GM21723 (cell line): ENCODE data around the gene NLRC3.
"Not testable (repeated sequence)": the region's sequence is repeated elsewhere in the genome, so short reads cannot be mapped to it uniquely, and the experiment has no call there.

Experiments
- ATAC-seq: cut with Tn5 transposase; IDR thresholded peaks from one replicate; pipeline ENCODE4 v1.9.1; 2021; ENCODE audit warnings: mild to moderate bottlenecking, moderate library complexity; ENCODE audit not compliant: unreplicated experiment

Gene NLRC3

DNA sequence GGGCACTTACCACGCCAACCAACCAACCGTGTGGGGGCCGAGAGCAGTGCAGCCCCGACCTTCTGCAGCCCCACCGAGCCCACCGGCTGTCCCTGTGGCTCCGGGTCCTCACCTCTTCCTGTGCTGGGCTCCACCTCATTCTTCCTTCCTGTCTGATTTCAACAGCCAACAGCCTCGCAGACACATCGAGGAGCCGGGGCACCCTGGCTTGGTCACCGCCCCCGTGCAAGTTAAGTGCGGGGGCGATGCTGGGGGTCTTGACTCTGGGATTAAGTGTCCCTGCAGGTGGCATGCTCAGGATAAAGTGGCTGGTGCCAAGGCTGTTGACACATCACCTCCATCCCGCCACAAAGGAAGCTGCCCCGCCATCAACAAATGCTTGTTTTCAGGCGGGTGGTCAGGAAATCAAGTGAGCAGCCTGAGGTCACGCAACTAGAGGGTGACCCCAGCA, at the start of gene NLRC3:
NLRC3 (minus strand) TSS at position 102 of the 451 bp plus-strand sequence. CDS start 12,367 bp downstream, outside the sequence.
- ATAC-seq: peak; percentile 28

GRCh38 chr16:3625911-3626732, 48.9 kb upstream of the NLRC3 start:
- peak; percentile 56 for ATAC-seq

DNA sequence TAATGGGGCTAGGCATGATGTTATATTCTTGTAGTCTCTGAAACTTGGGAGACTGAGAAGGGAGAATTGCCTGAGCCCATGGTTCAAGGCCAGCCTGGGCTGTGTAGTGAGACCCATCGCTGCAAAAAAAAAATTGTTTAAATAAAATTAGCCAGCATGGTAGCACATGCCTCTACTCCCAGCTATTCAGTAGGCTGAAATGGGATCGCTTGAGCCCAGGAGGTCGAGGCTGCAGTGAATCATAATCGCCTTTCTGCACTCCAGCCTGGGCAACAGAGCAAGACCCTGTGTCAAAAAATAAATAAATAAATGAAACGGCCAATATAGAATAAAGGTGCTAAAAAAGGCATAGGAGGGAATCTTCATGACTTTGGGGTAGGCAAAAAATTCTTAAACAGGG, 48.1 kb upstream of the NLRC3 start:
- ATAC-seq: no peak

DNA sequence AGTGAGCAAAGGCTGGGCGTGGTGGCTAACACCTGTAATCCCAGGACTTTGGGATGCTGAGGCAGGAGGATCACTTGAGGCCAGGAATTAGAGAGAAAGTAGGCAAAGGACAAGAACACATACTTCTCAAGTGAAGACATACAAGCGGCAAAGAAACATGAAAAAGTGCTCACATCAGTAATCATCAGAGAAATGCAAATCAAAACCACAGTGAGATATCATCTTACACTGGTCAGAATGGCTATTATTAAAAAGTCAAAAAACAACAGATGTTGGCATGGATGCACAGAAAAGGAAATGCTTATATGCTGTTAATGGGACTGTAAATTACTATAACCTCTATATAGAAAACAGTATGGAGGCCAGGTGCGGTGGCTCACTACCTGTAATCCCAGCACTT, 46.4 kb upstream of the NLRC3 start:
- ATAC-seq: no peak

GRCh38 chr16:3618769-3619141, 41.6 kb upstream of the NLRC3 start:
- ATAC-seq: no peak

GRCh38 chr16:3612510-3613466, 35.6 kb upstream of the NLRC3 start:
- ATAC-seq: no peak

DNA sequence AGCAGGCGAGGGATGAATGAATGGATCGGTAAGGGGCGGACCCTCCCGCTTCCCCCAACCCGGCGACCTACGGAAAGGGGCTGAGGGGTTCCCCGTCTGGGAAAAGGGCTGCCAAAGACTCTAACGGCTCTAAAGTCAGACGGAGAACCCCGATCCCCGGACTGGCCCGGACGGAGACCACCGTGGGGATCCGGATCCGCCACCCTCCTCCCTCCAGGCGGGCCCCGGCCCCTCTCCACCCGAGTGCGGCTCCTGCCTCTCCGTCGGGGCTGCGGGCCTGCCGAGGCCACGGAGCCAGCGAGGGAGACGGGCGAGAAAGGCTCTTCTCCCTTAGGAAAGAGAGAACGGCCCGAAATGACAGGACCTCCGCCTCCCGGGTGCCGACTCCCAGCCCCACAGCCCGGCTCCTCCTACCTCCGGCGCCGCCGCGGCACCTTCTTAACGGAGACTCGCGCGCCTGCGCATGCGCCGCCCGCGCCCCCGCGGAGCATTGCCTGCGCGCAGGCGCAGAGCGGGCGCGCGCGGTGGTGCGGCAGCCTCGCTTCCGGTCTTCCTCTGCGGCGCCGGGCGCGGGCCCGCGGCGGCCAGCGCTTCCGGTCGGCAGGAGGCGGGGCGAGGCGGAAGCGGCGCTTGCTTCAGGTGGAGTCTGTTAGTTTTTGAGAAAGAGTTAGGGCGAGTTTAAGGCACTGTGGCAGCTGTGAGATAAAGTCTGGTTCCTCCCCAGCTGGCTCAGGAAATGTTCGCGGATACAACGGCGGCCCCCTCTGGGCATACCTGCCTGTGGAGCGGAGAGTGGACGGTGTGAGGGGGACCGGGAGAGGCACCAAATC, 34.2 kb upstream of the NLRC3 start, which contains the start of gene SLX4:
SLX4 (minus strand) TSS at position 461 of the 830 bp plus-strand sequence. CDS start 2,642 bp downstream, outside the sequence.
- peak; percentile 72 for ATAC-seq

DNA sequence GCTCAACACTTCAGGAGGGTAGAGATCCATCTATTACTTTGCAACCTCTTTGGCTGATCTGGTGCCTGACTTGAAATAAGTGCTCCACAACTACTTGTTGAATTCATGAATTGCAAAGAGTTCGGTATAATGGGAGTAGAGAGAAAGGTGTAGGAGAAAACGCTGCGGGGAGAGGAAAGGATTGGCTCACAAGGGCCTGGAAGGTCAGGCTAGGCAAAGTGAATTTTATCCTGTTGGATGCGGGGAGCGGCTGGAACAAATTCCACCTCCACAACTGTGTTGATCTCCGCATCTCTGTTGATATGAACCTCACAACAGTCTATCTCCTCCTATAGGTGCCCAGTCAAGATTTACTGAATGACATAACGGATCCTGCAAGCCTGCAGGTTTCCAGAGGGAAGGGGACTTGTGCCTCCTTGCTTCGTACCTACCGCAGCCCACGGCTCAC, 33.5 kb upstream of the NLRC3 start:
- ATAC-seq: peak; percentile 21

GRCh38 chr16:3609895-3610697, 32.9 kb upstream of the NLRC3 start:
- no peak for ATAC-seq

GRCh38 chr16:3608976-3609375, 31.8 kb upstream of the NLRC3 start:
- not testable (repeated sequence) for ATAC-seq

- no peak for ATAC-seq
Measured at GRCh38 chr16:3608069-3608468, 30.9 kb upstream of the NLRC3 start.

GRCh38 chr16:3607634-3608033, 30.4 kb upstream of the NLRC3 start:
- no peak for ATAC-seq

DNA sequence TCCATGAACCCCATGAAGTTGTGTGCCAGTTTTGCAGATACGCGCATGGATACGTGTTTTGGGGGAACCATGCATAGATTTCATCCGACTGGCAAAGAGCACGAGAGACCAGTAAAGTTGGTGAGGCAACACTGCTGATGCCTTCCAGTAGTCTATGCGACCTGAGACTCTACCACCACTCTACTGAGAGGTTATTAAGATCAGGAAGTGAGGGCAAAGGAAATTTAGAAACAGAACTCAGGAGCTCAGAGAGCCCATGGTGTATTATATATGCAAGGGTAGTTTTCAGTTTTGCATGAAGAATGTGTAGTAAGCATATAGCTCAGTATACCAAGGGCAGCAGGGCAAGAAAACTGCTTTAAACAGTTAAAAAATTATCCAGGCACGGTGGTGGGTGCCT, 30.0 kb upstream of the NLRC3 start:
- no peak for ATAC-seq

GRCh38 chr16:3606441-3606840, 29.2 kb upstream of the NLRC3 start:
- no peak for ATAC-seq

GRCh38 chr16:3602320-3602653, 25.1 kb upstream of the NLRC3 start:
- no peak for ATAC-seq

DNA sequence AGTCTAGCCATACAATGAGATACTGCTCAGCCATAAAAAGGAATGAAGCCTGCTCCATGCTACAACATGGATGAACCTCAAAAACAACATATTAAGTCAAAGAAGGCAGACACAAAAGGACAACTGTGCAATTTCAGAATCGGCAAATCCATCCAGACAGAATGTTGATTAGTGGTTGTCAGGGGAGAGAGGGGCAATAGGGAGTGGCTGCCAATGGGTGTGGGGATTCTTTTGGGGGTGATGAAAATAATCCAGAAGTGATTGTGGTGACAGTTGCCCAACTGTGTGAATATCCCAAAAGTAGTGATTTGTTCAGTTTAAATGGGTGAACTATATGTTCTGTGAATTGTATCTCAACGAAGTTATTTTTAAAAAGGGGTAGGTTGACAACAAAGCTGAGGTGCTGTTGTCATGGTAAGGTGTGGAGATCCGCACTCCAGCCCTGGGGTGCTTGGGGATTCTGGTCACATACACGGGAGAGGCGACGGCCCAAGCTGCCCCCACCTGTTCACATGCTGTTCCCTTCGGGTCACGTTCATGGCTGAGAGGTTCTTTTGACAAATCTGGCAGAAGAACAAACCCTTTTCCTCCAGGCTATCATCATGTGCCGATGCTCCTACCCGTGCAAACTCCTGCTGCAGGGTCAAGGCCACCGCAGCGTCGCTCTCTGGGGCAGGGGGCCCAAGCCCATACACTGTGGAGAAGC, 24.6 kb upstream of the NLRC3 start:
- no peak for ATAC-seq

GRCh38 chr16:3599922-3600321, 22.7 kb upstream of the NLRC3 start:
- no peak for ATAC-seq

- no peak for ATAC-seq
Measured at GRCh38 chr16:3599121-3599520, 21.9 kb upstream of the NLRC3 start.

DNA sequence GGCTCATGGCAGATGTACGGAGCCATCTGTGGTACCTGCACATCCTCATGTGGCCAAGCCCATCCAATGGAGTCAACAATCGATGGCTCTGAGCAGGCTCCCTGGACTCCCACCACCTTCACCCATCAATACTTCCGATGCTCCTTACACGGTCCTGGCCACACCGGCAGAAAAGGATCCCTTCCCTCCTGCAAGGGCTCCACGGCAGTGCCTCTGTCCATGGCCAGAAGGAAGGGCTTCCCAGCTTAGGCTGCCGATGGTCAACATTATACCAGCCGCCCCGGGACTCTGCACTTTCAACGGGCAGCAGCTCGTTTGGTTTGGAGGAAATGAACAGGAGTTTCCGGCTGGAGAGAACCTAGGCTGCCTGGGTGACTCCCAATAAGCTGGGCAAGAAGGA, 21.0 kb upstream of the NLRC3 start:
- no peak for ATAC-seq
